ENCODE results near the gene ZNF579. TPM values are rescaled to one million over a fixed set of nuclear protein-coding genes. Genes with fewer than 3 reads are reported as not detected.

Gene ZNF579
- total and polyA plus RNA-seq, 2 of the 8 experiments (the other 6 are each of a cell fraction or from before 2014, with no cell fraction given), result 10.0 to 18.9 TPM

DNA sequence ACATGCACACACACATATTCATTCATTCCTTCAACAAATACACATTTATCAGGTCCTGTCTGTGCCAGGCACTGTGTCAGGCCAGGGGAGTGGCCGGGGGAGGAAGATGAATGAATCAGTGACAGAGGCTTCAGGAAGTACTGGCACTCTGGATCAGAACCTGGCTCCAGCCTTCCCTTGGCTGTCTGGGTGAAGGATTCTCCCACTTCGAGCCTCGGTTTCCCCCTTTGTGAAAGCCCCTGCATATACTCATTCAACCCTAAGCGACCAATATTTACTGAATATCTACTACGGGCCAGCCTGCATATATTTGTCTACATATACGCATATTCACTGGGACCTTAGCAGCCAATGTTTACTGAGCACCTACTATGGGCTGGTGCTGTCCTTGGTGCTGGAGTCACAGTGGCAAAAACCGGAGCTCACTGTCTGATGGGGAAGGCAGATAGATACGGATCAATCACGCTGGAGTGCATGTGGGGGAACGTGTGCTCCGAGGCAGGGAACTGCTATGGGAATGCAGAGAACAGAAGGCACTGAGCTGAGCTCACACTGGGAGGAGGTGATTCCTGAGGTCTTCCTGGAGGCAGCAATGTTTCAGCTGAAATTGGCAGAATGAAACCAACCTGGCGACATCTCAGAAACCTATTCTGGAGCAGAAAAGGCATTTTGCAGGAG lies 636 bp upstream of the ZNF579 start (continued):
- TF ChIP-seq TAF1 (IDR thresholded peaks at IDR 0.05; ENCODE audit: low read depth, low read length) (0 out of 2 replicates have a peak, but pooled peaks have one; percentile 3), SIN3A (conservative IDR thresholded peaks at IDR 0.05 in 1 of 2, IDR thresholded peaks at IDR 0.05 in 1 of 2; ENCODE audit: low read depth in 1 of 2, low read length in 2 of 2) (peak; percentile 60 to 94; a peak in 3 of 4 replicates), TBP (IDR thresholded peaks at IDR 0.05; ENCODE audit: low read depth, low read length) (no peak), TCF12 (IDR thresholded peaks at IDR 0.05; ENCODE audit: low read depth, low read length) (no peak), CHD1 (IDR thresholded peaks at IDR 0.05; ENCODE audit: low read depth, low read length) (no peak), CTBP2 (IDR thresholded peaks at IDR 0.05; ENCODE audit: borderline replicate concordance, insufficient read depth, insufficient read length, low read length) (no peak), GTF2F1 (IDR thresholded peaks at IDR 0.05; ENCODE audit: borderline replicate concordance, low read depth, low read length) (no peak), KDM1A (IDR thresholded peaks at IDR 0.05; ENCODE audit: borderline replicate concordance, low read length) (peak; percentile 86; the same call in 1 of the 2 replicates), GABPA (IDR thresholded peaks at IDR 0.05; ENCODE audit: borderline replicate concordance, insufficient read depth, low read length) (no peak), CEBPB (IDR thresholded peaks at IDR 0.05; ENCODE audit: low read depth, low read length) (no peak)
- TF ChIP-seq, protein P1, sequence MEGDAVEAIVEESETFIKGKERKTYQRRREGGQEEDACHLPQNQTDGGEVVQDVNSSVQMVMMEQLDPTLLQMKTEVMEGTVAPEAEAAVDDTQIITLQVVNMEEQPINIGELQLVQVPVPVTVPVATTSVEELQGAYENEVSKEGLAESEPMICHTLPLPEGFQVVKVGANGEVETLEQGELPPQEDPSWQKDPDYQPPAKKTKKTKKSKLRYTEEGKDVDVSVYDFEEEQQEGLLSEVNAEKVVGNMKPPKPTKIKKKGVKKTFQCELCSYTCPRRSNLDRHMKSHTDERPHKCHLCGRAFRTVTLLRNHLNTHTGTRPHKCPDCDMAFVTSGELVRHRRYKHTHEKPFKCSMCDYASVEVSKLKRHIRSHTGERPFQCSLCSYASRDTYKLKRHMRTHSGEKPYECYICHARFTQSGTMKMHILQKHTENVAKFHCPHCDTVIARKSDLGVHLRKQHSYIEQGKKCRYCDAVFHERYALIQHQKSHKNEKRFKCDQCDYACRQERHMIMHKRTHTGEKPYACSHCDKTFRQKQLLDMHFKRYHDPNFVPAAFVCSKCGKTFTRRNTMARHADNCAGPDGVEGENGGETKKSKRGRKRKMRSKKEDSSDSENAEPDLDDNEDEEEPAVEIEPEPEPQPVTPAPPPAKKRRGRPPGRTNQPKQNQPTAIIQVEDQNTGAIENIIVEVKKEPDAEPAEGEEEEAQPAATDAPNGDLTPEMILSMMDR (IDR thresholded peaks at IDR 0.05; ENCODE audit: control extremely low read depth in 1 of 3, insufficient read depth in 1 of 3, low read depth in 1 of 3, low read length in 3 of 3), result no peak
- TF ChIP-seq, protein P2, sequence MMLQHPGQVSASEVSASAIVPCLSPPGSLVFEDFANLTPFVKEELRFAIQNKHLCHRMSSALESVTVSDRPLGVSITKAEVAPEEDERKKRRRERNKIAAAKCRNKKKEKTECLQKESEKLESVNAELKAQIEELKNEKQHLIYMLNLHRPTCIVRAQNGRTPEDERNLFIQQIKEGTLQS (IDR thresholded peaks at IDR 0.05; ENCODE audit: insufficient read depth, low read depth, low read length), result no peak
- TF ChIP-seq, protein P3, sequence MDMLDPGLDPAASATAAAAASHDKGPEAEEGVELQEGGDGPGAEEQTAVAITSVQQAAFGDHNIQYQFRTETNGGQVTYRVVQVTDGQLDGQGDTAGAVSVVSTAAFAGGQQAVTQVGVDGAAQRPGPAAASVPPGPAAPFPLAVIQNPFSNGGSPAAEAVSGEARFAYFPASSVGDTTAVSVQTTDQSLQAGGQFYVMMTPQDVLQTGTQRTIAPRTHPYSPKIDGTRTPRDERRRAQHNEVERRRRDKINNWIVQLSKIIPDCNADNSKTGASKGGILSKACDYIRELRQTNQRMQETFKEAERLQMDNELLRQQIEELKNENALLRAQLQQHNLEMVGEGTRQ (IDR thresholded peaks at IDR 0.05; ENCODE audit: low read length), result no peak
- TF ChIP-seq, protein P4, sequence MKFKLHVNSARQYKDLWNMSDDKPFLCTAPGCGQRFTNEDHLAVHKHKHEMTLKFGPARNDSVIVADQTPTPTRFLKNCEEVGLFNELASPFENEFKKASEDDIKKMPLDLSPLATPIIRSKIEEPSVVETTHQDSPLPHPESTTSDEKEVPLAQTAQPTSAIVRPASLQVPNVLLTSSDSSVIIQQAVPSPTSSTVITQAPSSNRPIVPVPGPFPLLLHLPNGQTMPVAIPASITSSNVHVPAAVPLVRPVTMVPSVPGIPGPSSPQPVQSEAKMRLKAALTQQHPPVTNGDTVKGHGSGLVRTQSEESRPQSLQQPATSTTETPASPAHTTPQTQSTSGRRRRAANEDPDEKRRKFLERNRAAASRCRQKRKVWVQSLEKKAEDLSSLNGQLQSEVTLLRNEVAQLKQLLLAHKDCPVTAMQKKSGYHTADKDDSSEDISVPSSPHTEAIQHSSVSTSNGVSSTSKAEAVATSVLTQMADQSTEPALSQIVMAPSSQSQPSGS (IDR thresholded peaks at IDR 0.05; ENCODE audit: low read length), result no peak

Measured in H1 (cell line).